Lower lobe of right lung (tissue), 2 donors: ENCODE results near the gene CEACAM4. TPM values are rescaled to one million over a fixed set of nuclear protein-coding genes. Genes with fewer than 3 reads are reported as not detected.

ENCODE experiments used
- ATAC-seq, 2 donors: fragments of 200-7000 bp; cut with Tn5 transposase; one replicate each; pipeline ENCODE4 v1.9.1; 2020 to 2022; ENCODE audit warnings: mild to moderate bottlenecking in 2 of 2, moderate library complexity in 2 of 2
- DNase-seq: peaks from one replicate; pipeline ENCODE4 v3.0.0-alpha.2; 2020
- H3K27ac ChIP-seq: fragments of 200-600 bp; one replicate; pipeline ENCODE4 v1.8.0; 2022
- H3K27me3 ChIP-seq: fragments of 200-600 bp; one replicate; pipeline ENCODE4 v1.8.0; 2022; ENCODE audit warnings: low read depth
- H3K36me3 ChIP-seq: fragments of 200-600 bp; one replicate; pipeline ENCODE4 v1.8.0; 2022; ENCODE audit warnings: mild to moderate bottlenecking
- H3K4me1 ChIP-seq: fragments of 200-600 bp; one replicate; pipeline ENCODE4 v1.8.0; 2022
- H3K4me3 ChIP-seq: fragments of 200-600 bp; one replicate; pipeline ENCODE4 v1.8.0; 2022; ENCODE audit warnings: mild to moderate bottlenecking
- H3K9me3 ChIP-seq: fragments of 200-600 bp; one replicate; pipeline ENCODE4 v1.8.0; 2022
- intact Hi-C: fragments of 100-400 bp; cut with DNase I; formaldehyde crosslinking; loops from one replicate; pipeline ENCODE4 v1.11.0; 2022
- total RNA-seq: library from RNA; stranded (reverse); fragmentation: NEBNext Ultra II Directional; extraction: Animal tissue kit (Norgen Biotek cat#: 25700); gene quantifications from one replicate; pipeline ENCODE4 v1.2.1, GENCODE V29; 2021
- TF ChIP-seq, protein P1 (sequence below): fragments of 200-600 bp; IDR thresholded peaks from one replicate; pipeline ENCODE4 v1.8.0; 2022; ENCODE audit warnings: antibody characterized with exemption, mild to moderate bottlenecking
- donor health status: DM: no; HTN: yes; CAD: no; lungs with severe emphysema.

Gene CEACAM4
- total RNA-seq, 1 donor from 2014 or later: 5.6 TPM

DNA sequence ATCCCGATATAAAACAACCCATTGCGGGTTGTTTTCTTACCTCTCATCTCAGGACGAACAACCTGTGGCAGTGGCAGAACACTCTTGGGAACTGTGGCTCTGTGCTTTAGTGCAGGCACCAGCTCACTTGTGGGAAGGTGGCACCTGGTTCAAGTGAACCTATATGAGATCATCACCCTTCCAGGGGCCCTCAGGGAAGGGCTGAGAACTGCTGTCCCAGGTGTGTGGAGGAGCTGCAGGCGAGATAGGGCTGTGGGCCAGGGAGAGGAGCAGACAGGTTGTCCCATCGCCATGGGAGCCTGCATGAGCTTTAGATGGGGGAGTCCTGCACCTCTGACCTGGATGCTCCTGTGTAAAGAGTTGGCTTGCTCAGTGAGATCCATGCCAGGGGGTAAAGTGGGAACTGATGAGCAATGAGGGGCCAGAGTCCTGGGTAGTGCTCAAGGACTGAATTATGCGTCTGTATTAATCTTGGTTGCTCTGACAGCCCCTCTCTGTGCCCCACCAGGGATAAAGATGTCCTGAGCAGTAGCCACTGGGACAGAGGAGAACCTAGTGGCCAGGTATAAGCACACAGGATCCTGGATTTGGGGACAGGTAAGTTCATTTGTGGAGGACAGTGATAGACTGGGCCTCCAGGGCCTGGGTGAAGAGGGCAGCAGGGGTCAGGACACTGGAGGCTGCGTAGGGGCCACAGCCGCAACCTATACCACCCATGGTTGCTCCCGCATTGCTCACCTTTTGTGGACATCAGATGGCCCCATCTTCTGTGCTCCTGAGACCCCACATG, 8.7 kb downstream of the CEACAM4 start:
- Histone ChIP-seq H3K9me3 (no peaks in the 10 kb centered on the region), H3K27ac (no peak overlapping the region), H3K27me3 (no peaks in the 10 kb centered on the region), H3K4me3 (no peak overlapping the region), H3K4me1 (no peaks in the 10 kb centered on the region), H3K36me3 (no peaks in the 10 kb centered on the region)
- TF ChIP-seq, protein P1, sequence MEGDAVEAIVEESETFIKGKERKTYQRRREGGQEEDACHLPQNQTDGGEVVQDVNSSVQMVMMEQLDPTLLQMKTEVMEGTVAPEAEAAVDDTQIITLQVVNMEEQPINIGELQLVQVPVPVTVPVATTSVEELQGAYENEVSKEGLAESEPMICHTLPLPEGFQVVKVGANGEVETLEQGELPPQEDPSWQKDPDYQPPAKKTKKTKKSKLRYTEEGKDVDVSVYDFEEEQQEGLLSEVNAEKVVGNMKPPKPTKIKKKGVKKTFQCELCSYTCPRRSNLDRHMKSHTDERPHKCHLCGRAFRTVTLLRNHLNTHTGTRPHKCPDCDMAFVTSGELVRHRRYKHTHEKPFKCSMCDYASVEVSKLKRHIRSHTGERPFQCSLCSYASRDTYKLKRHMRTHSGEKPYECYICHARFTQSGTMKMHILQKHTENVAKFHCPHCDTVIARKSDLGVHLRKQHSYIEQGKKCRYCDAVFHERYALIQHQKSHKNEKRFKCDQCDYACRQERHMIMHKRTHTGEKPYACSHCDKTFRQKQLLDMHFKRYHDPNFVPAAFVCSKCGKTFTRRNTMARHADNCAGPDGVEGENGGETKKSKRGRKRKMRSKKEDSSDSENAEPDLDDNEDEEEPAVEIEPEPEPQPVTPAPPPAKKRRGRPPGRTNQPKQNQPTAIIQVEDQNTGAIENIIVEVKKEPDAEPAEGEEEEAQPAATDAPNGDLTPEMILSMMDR: no peak
- intact Hi-C loops: no loop called here
- DNase-seq: no peak
- ATAC-seq: no peak

DNA sequence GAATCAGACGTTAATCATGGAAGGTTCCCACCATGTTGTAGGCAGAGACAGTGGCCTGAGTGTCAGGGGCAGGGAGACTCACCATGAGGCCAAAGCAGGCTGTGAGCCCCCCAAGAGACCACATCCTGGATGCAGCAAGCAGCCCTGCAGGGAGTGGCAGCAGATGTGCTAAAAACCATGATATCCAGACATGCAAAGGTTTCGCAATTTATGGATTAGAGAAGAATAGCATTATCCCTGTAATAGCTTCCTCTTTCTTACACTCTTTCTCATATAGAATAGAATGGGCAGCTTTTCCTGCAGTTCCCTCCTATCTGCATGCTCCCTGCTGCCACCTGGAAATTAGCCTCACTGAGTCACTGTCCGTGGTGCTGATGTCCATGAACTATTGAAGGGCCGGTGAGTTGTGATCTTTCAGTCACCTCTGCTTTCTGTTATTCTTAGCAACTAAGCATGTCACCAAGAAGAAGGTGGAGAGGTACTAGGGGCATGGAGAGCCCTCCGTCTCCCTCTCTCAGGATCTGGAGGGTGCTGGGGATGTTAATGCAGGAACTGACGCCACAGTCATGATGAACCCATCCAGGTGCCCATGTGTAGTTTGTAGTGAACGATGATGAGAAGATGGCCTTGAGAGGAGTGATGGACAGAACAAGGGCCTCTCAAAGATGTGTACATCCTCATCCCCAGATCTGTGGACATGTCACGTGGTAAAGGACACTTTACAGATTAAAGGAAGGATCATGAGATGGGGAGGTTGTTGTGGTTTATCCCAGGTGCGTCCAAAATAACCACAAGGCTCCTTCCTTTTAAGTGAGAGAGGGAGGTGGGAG, 9.9 kb downstream of the CEACAM4 start:
- DNase-seq: no peak
- Histone ChIP-seq H3K36me3 (no peaks in the 10 kb centered on the region), H3K9me3 (no peaks in the 10 kb centered on the region), H3K27me3 (peaks cover 7% of the 10 kb centered on the region), H3K27ac (no peak overlapping the region), H3K4me3 (no peak overlapping the region), H3K4me1 (no peaks in the 10 kb centered on the region)
- ATAC-seq: no peak
- TF ChIP-seq, protein P1: no peak
- intact Hi-C loops: no loop called here

DNA sequence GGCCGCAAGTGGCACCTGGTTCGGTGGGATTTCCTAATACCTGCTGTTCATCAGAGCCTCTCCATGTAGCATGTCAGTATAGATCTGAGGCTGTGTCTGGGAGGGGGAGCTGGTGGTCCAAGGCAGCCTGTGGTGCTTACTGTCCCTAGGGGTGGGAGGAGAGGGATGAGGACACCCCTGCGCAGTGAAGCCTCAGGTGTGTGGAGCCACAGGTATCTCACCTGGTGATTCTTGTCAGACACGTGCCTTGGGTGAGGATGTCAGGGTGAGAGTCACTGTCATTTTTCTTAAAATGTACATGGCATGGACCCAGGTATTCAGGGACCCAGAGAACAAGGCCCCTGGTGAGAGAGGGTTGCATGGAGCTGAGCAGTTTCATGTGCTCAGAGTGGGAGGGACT, 11.7 kb downstream of the CEACAM4 start:
- H3K27me3 ChIP-seq: peaks cover 7% of the 10 kb centered on the region
- H3K4me1 ChIP-seq: no peaks in the 10 kb centered on the region

DNA sequence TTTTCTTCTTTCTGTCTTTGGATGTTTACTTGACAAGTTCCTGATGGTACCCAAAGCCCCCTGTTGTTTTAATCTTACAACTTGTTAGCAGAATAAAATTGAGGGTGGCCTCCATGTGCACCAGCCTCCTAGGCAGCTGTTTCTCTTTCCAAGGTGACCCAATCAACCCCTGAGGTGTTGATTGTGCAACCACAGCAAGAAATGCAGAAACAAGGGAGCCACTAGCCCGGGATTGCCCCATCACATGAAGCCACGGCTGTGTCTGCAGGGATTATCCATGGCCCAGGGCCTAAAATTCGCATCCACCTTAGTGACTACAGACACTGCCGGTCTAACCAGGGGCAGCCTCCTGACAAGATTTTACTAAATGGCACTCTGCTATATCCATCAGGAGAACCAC, 14.4 kb downstream of the CEACAM4 start:
- TF ChIP-seq, protein P1: no peak
- Histone ChIP-seq H3K36me3 (no peaks in the 10 kb centered on the region), H3K4me3 (no peak overlapping the region), H3K27ac (no peak overlapping the region), H3K9me3 (no peaks in the 10 kb centered on the region), H3K4me1 (no peaks in the 10 kb centered on the region), H3K27me3 (peaks cover 7% of the 10 kb centered on the region)
- intact Hi-C loops: no loop called here
- ATAC-seq (no peak), DNase-seq (no peak)

More for the DNA sequence above, 11.7 kb downstream of the CEACAM4 start:
- ATAC-seq (no peak), DNase-seq (no peak)
- H3K9me3 ChIP-seq: no peaks in the 10 kb centered on the region
- TF ChIP-seq, protein P1: no peak
- H3K36me3 ChIP-seq: no peaks in the 10 kb centered on the region
- H3K27ac ChIP-seq: no peak overlapping the region
- H3K4me3 ChIP-seq: no peak overlapping the region
- intact Hi-C loops: no loop called here

DNA sequence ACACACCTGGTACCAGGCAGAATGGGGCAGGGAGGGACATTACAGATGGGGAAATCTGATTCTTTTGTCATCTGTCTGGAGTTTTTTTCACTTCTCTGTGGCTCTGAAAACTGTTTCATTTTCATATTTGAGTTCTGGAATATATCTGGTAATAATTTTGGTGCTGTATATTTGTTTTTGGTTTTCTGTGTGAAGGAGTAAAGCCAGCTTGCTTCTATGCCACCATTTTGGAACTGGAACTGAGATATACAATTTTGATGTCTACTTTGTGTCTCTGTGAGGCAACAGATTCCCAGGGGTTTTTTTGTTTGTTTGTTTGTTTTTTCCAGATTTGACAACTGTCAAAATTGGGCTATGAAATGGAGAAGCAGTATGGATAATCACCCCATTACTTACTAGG, 16.1 kb downstream of the CEACAM4 start:
- no peak for ATAC-seq
- DNase-seq: no peak
- no peak overlapping the region for H3K4me3 ChIP-seq
- H3K4me1 ChIP-seq: no peaks in the 10 kb centered on the region
- no peaks in the 10 kb centered on the region for H3K9me3 ChIP-seq
- peaks cover 7% of the 10 kb centered on the region for H3K27me3 ChIP-seq
- H3K36me3 ChIP-seq: no peaks in the 10 kb centered on the region
- TF ChIP-seq, protein P1: no peak
- intact Hi-C loops: no loop called here
- H3K27ac ChIP-seq: no peak overlapping the region
